GM18909 (cell line): ENCODE data around the gene LRP1.

ENCODE experiments used
- ATAC-seq: cut with Tn5 transposase; IDR thresholded peaks from one replicate; pipeline ENCODE4 v1.9.1; 2021; ENCODE audit warnings: mild to moderate bottlenecking; ENCODE audit not compliant: unreplicated experiment, poor library complexity

Gene LRP1

GRCh38 chr12:57093415-57094207 lies 34.7 kb upstream of the LRP1 start:
- peak; percentile 39 for ATAC-seq

GRCh38 chr12:57094208-57095160 lies 33.8 kb upstream of the LRP1 start:
- no peak for ATAC-seq

GRCh38 chr12:57095440-57095839 lies 32.8 kb upstream of the LRP1 start:
- no peak for ATAC-seq

- no peak for ATAC-seq
These were observed 32.1 kb upstream of the LRP1 start for GRCh38 chr12:57096099-57096572.

GRCh38 chr12:57096748-57097553 lies 31.3 kb upstream of the LRP1 start:
- ATAC-seq = no peak

GRCh38 chr12:57097554-57097835 lies 30.8 kb upstream of the LRP1 start:
- no peak for ATAC-seq

GRCh38 chr12:57098546-57098945 lies 29.7 kb upstream of the LRP1 start:
- no peak for ATAC-seq

GRCh38 chr12:57099047-57099714 lies 29.1 kb upstream of the LRP1 start:
- no peak for ATAC-seq

GRCh38 chr12:57099766-57100165 lies 28.5 kb upstream of the LRP1 start:
- no peak for ATAC-seq

- no peak for ATAC-seq
These were observed 26.2 kb upstream of the LRP1 start for GRCh38 chr12:57101892-57102695.

GRCh38 chr12:57103856-57104255 lies 24.4 kb upstream of the LRP1 start:
- ATAC-seq = no peak

GRCh38 chr12:57104292-57104910 lies 23.9 kb upstream of the LRP1 start:
- ATAC-seq = no peak

- no peak for ATAC-seq
These were observed 23.1 kb upstream of the LRP1 start for GRCh38 chr12:57105011-57105753.

- ATAC-seq = no peak
These were observed 22.1 kb upstream of the LRP1 start for GRCh38 chr12:57106021-57106708.

- ATAC-seq = no peak
These were observed 20.7 kb upstream of the LRP1 start for GRCh38 chr12:57107456-57108155.

GRCh38 chr12:57109207-57110103 lies 18.8 kb upstream of the LRP1 start:
- ATAC-seq = no peak
